ENCODE results near the gene MRPS5.

The MRPS5 gene

GRCh38 chr2:95049683-95049955, 72.0 kb downstream of the MRPS5 start:
- DNase-seq (ENCODE audit: low spot score): no peak
- no peak for TF ChIP-seq CTCF (IDR thresholded peaks at IDR 0.05; ENCODE audit: borderline replicate concordance, control extremely low read depth, extremely low read depth, insufficient read depth, missing control alignments)
- in situ Hi-C loops (cut with MboI; ENCODE audit: low sequenced_read_pairs, unreplicated experiment): no loop called here

- in situ Hi-C loops (cut with MboI; ENCODE audit: low sequenced_read_pairs, unreplicated experiment): no loop called here
- no peak for DNase-seq (ENCODE audit: low spot score)
- TF ChIP-seq CTCF (IDR thresholded peaks at IDR 0.05; ENCODE audit: borderline replicate concordance, control extremely low read depth, extremely low read depth, insufficient read depth, missing control alignments): no peak
These were observed 72.6 kb downstream of the MRPS5 start for GRCh38 chr2:95048825-95049682.

- in situ Hi-C loops (cut with MboI; ENCODE audit: low sequenced_read_pairs, unreplicated experiment): no loop called here
- DNase-seq (ENCODE audit: low spot score): no peak
- no peak for TF ChIP-seq CTCF (IDR thresholded peaks at IDR 0.05; ENCODE audit: borderline replicate concordance, control extremely low read depth, extremely low read depth, insufficient read depth, missing control alignments)
These were observed 73.7 kb downstream of the MRPS5 start for GRCh38 chr2:95047629-95048510.

GRCh38 chr2:95046371-95047112, 75.1 kb downstream of the MRPS5 start:
- no peak for TF ChIP-seq CTCF (IDR thresholded peaks at IDR 0.05; ENCODE audit: borderline replicate concordance, control extremely low read depth, extremely low read depth, insufficient read depth, missing control alignments)
- no peak for DNase-seq (ENCODE audit: low spot score)
- in situ Hi-C loops (cut with MboI; ENCODE audit: low sequenced_read_pairs, unreplicated experiment): no loop called here

GRCh38 chr2:95044601-95045000, 77.0 kb downstream of the MRPS5 start:
- in situ Hi-C loops (cut with MboI; ENCODE audit: low sequenced_read_pairs, unreplicated experiment): no loop called here
- TF ChIP-seq CTCF (IDR thresholded peaks at IDR 0.05; ENCODE audit: borderline replicate concordance, control extremely low read depth, extremely low read depth, insufficient read depth, missing control alignments): no peak
- no peak for DNase-seq (ENCODE audit: low spot score)

All from GM13976 (cell line).